Astrocyte (in vitro differentiated cells and primary cell): ENCODE data around the gene ATP6V0D1. TPM values are rescaled to one million over a fixed set of nuclear protein-coding genes. Genes with fewer than 3 reads are reported as not detected.

ENCODE experiments used
- DNase-seq: peaks from one replicate; pipeline ENCODE4 v3.0.0-alpha.2; 2010; ENCODE audit warnings: low read depth
- FAIRE-seq: peaks from 2 replicates; lab custom pipeline; 2011; peaks lifted over from hg19 to GRCh38; lab: Jason Lieb, UNC
- H2AFZ ChIP-seq: 2 replicates; pipeline ENCODE4 v1.6.0; 2012; ENCODE audit warnings: low read depth, low read length, inconsistent platforms
- H3K27ac ChIP-seq: 2 replicates; pipeline ENCODE4 v1.5.1; 2011; ENCODE audit warnings: low read depth, low read length, inconsistent platforms
- H3K27me3 ChIP-seq: 2 replicates; pipeline ENCODE4 v1.6.0; 2011; ENCODE audit warnings: low read length, inconsistent platforms; ENCODE audit not compliant: insufficient read depth
- H3K36me3 ChIP-seq: 2 replicates; pipeline ENCODE4 v1.5.1; 2011; ENCODE audit warnings: low read length, inconsistent platforms; ENCODE audit not compliant: insufficient read depth
- H3K4me1 ChIP-seq: 2 replicates; pipeline ENCODE4 v1.5.1; 2011; ENCODE audit warnings: low read length, inconsistent platforms; ENCODE audit not compliant: insufficient read depth
- H3K4me2 ChIP-seq: 2 replicates; pipeline ENCODE4 v1.6.0; 2012; ENCODE audit warnings: low read length, inconsistent platforms
- H3K4me3 ChIP-seq: 2 replicates; pipeline ENCODE4 v1.5.1; 2011; ENCODE audit warnings: low read depth, mild to moderate bottlenecking, low read length, inconsistent platforms; ENCODE audit not compliant: insufficient read depth
- H3K79me2 ChIP-seq: 2 replicates; pipeline ENCODE4 v1.6.0; 2012; ENCODE audit warnings: mild to moderate bottlenecking, low read length, inconsistent platforms; ENCODE audit not compliant: insufficient read depth
- H3K9ac ChIP-seq: 2 replicates; pipeline ENCODE4 v1.6.0; 2012; ENCODE audit warnings: mild to moderate bottlenecking, low read length, inconsistent platforms
- H3K9me3 ChIP-seq: 2 replicates; pipeline ENCODE4 v1.5.1; 2012; ENCODE audit warnings: low read depth, mild to moderate bottlenecking, low read length, inconsistent platforms; ENCODE audit not compliant: insufficient read depth
- H4K20me1 ChIP-seq: 2 replicates; pipeline ENCODE4 v1.6.0; 2012; ENCODE audit warnings: low read length, inconsistent platforms; ENCODE audit not compliant: insufficient read depth
- H3K27ac Mint-ChIP-seq: one replicate; pipeline ENCODE4 v1.8.0; 2021; ENCODE audit warnings: mild to moderate bottlenecking, mixed read lengths; ENCODE audit not compliant: unreplicated experiment
- H3K27me3 Mint-ChIP-seq: one replicate; pipeline ENCODE4 v1.8.0; 2021; ENCODE audit warnings: low read depth, mixed read lengths; ENCODE audit not compliant: unreplicated experiment
- H3K36me3 Mint-ChIP-seq: one replicate; pipeline ENCODE4 v1.8.0; 2021; ENCODE audit warnings: low read depth, mixed read lengths; ENCODE audit not compliant: unreplicated experiment
- H3K4me1 Mint-ChIP-seq: one replicate; pipeline ENCODE4 v1.8.0; 2021; ENCODE audit warnings: low read depth, mixed read lengths; ENCODE audit not compliant: unreplicated experiment
- H3K4me3 Mint-ChIP-seq: one replicate; pipeline ENCODE4 v1.8.0; 2021; ENCODE audit warnings: mild to moderate bottlenecking, moderate library complexity, mixed read lengths; ENCODE audit not compliant: unreplicated experiment
- H3K9me3 Mint-ChIP-seq: one replicate; pipeline ENCODE4 v1.8.0; 2021; ENCODE audit warnings: mild to moderate bottlenecking, mixed read lengths; ENCODE audit not compliant: unreplicated experiment
- EZH2 ChIP-seq: IDR thresholded peaks from 2 replicates; pipeline ENCODE4 v1.6.1; 2012; ENCODE audit warnings: mild to moderate bottlenecking, low read length, inconsistent platforms; ENCODE audit not compliant: insufficient read depth
- total RNA-seq: library from RNA; stranded (reverse); gene quantifications from 2 replicates; pipeline ENCODE4 v1.2.1, GENCODE V29; 2021
- TF ChIP-seq, protein P1 (sequence below): IDR thresholded peaks from 2 replicates; pipeline ENCODE4 v1.5.1; 2011; ENCODE audit warnings: low read depth, mild to moderate bottlenecking, inconsistent platforms, low read length, moderate library complexity; ENCODE audit not compliant: insufficient read depth

The ATP6V0D1 gene
- total RNA-seq, 1 donor from 2014 or later = 114 TPM

DNA sequence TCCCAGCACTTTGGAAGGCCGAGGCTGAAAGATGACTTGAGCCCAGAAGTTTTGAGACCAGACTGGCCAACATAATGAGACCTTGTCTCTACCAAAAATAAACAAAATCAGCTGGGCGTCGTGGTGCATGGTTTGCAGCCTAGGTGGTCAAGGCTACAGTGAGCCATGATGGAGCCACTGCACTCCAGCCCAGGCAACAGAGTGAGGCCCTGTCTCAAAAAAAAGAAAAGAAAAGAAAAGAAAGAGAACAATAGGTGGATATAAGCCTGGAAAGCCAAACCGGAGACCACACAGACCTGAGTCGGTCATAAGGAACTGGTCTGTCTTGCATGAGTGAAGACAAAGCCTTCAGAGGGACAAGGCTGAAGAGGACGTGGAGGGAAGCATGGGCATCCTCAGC, 14.4 kb downstream of the ATP6V0D1 start:
- Histone ChIP-seq H3K36me3 (no peaks in the 10 kb centered on the region), H3K4me1 (peaks cover 10% of the 10 kb centered on the region), H3K4me3 (no peak overlapping the region), H2AFZ (no peak overlapping the region), H3K27ac (no peak overlapping the region), H3K9ac (no peak overlapping the region), H3K4me2 (no peak overlapping the region), H3K79me2 (peaks cover 88% of the 10 kb centered on the region), H4K20me1 (peaks cover 98% of the 10 kb centered on the region), H3K9me3 (no peaks in the 10 kb centered on the region), H3K27me3 (no peaks in the 10 kb centered on the region)
- DNase-seq (no peak), FAIRE-seq (no peak)
- no peak overlapping the region for H3K4me3 Mint-ChIP-seq
- no peak overlapping the region for H3K27ac Mint-ChIP-seq
- TF ChIP-seq, protein P1, sequence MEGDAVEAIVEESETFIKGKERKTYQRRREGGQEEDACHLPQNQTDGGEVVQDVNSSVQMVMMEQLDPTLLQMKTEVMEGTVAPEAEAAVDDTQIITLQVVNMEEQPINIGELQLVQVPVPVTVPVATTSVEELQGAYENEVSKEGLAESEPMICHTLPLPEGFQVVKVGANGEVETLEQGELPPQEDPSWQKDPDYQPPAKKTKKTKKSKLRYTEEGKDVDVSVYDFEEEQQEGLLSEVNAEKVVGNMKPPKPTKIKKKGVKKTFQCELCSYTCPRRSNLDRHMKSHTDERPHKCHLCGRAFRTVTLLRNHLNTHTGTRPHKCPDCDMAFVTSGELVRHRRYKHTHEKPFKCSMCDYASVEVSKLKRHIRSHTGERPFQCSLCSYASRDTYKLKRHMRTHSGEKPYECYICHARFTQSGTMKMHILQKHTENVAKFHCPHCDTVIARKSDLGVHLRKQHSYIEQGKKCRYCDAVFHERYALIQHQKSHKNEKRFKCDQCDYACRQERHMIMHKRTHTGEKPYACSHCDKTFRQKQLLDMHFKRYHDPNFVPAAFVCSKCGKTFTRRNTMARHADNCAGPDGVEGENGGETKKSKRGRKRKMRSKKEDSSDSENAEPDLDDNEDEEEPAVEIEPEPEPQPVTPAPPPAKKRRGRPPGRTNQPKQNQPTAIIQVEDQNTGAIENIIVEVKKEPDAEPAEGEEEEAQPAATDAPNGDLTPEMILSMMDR = no peak
- no peak for TF ChIP-seq EZH2
- no peaks in the 10 kb centered on the region for H3K9me3 Mint-ChIP-seq
- H3K4me1 Mint-ChIP-seq = peaks cover 7% of the 10 kb centered on the region
- H3K27me3 Mint-ChIP-seq = no peaks in the 10 kb centered on the region
- peaks cover 5% of the 10 kb centered on the region for H3K36me3 Mint-ChIP-seq

DNA sequence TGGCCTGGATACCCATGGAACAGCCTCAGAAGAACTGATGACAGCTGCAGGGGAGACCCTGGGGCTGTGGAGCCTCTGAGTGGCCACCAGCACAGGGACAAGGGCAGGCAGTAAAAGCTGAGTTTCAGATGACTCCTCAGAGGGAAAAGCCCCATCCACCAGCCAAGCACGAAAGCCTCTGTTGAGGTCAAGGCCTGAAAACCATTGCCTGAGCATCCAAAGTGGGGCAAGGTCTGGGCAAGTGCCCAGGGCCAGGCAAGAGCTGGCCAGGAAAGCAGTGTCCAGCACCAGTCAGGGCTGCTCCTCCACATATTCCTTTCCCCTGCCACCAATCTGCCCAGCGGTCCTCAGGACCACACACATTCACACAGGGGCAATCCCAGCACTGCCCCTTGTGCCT, 16.4 kb downstream of the ATP6V0D1 start:
- Mint-ChIP-seq H3K9me3 (no peaks in the 10 kb centered on the region), H3K27me3 (no peaks in the 10 kb centered on the region), H3K36me3 (peaks cover 5% of the 10 kb centered on the region), H3K4me3 (no peak overlapping the region), H3K4me1 (peaks cover 7% of the 10 kb centered on the region), H3K27ac (no peak overlapping the region)
- no peak for DNase-seq
- Histone ChIP-seq H3K9ac (no peak overlapping the region), H3K27ac (no peak overlapping the region), H3K4me2 (no peak overlapping the region), H4K20me1 (peaks cover 100% of the 10 kb centered on the region), H3K27me3 (no peaks in the 10 kb centered on the region), H3K36me3 (no peaks in the 10 kb centered on the region), H3K4me3 (no peak overlapping the region), H3K9me3 (no peaks in the 10 kb centered on the region), H2AFZ (no peak overlapping the region), H3K4me1 (peaks cover 10% of the 10 kb centered on the region), H3K79me2 (peaks cover 92% of the 10 kb centered on the region)
- no peak for FAIRE-seq
- no peak for TF ChIP-seq EZH2
- TF ChIP-seq, protein P1 = no peak

- peaks cover 92% of the 10 kb centered on the region for H3K79me2 ChIP-seq
- Mint-ChIP-seq H3K27ac (no peak overlapping the region), H3K9me3 (no peaks in the 10 kb centered on the region), H3K4me1 (peaks cover 12% of the 10 kb centered on the region), H3K4me3 (no peak overlapping the region), H3K36me3 (peaks cover 7% of the 10 kb centered on the region), H3K27me3 (no peaks in the 10 kb centered on the region)
- H3K4me1 ChIP-seq = peaks cover 14% of the 10 kb centered on the region
- DNase-seq (no peak), FAIRE-seq (no peak)
- peaks cover 100% of the 10 kb centered on the region for H4K20me1 ChIP-seq
- H3K4me2 ChIP-seq = no peak overlapping the region
- no peaks in the 10 kb centered on the region for H3K36me3 ChIP-seq
- TF ChIP-seq, protein P1 = no peak
- TF ChIP-seq EZH2 = no peak
- H3K4me3 ChIP-seq = no peak overlapping the region
- no peak overlapping the region for H2AFZ ChIP-seq
- H3K9me3 ChIP-seq = no peaks in the 10 kb centered on the region
- no peaks in the 10 kb centered on the region for H3K27me3 ChIP-seq
- no peak overlapping the region for H3K27ac ChIP-seq
- H3K9ac ChIP-seq = no peak overlapping the region
Observed at GRCh38 chr16:67463691-67464090, 17.3 kb downstream of the ATP6V0D1 start.
